Activated T-helper 1 cell treated with anti-CD3 and anti-CD28 coated beads, Interleukin-2, amount 50 U/mL, for 16 hours (primary cell): ENCODE measurements around the gene TRPC3.

Source experiments
- DNase-seq, 2 donors: peaks; one replicate each; pipeline ENCODE4 v3.0.0-alpha.2; 2020; ENCODE audit warnings: low read depth in 1 of 2, low spot score in 1 of 2

The TRPC3 gene

GRCh38 chr4:121876070-121876469 lies 75.8 kb downstream of the TRPC3 start:
- DNase-seq = no peak

GRCh38 chr4:121875652-121876051 lies 76.2 kb downstream of the TRPC3 start:
- DNase-seq = no peak

GRCh38 chr4:121873604-121874003 lies 78.3 kb downstream of the TRPC3 start:
- no peak for DNase-seq

GRCh38 chr4:121869841-121870822 lies 81.7 kb downstream of the TRPC3 start, which contains the start of gene BBS7:
Gene BBS7, minus strand, starts transcription at chr4:121870474. Its CDS starts 161 bp downstream, at chr4:121870313.
- peak; percentile 86 to 92 for DNase-seq

GRCh38 chr4:121863799-121864198 lies 88.1 kb downstream of the TRPC3 start:
- no peak for DNase-seq

- DNase-seq = no peak
Observed at GRCh38 chr4:121861426-121861825, 90.4 kb downstream of the TRPC3 start.

- no peak for DNase-seq
Observed at GRCh38 chr4:121860121-121860520, 91.7 kb downstream of the TRPC3 start.

- no peak for DNase-seq
Observed at GRCh38 chr4:121851354-121851753, 100.5 kb downstream of the TRPC3 start.

- DNase-seq = no peak
Observed at GRCh38 chr4:121846662-121847061, 105.2 kb downstream of the TRPC3 start.

- DNase-seq = no peak
Observed at GRCh38 chr4:121842862-121843261, 109.0 kb downstream of the TRPC3 start.

GRCh38 chr4:121838136-121838535 lies 113.7 kb downstream of the TRPC3 start:
- no peak for DNase-seq

- DNase-seq = no peak
Observed at GRCh38 chr4:121829511-121829910, 122.3 kb downstream of the TRPC3 start.
